Muscle of leg (tissue), 9 donors: ENCODE results near the gene MORC1. TPM values are rescaled to one million over a fixed set of nuclear protein-coding genes. Genes with fewer than 3 reads are reported as not detected.

Experiments
- polyA plus RNA-seq, 8 donors: library from polyadenylated mRNA; unstranded; fragments of 120-200 nt; gene quantifications; one replicate each; pipeline versions ENCODE4 v1.2.1 to v1.2.3, GENCODE V29; 2013; ENCODE audit warnings: inconsistent platforms in 1 of 8, low replicate concordance in 1 of 8; ENCODE audit not compliant: insufficient read length in 8 of 8, insufficient read depth in 1 of 8
- total RNA-seq: library from RNA; stranded (reverse); fragments of 120-200 nt; gene quantifications from one replicate; pipeline ENCODE4 v1.2.4, GENCODE V29; 2013

Gene MORC1
- total and polyA plus RNA-seq, 9 donors = not detected

Other genes starting within 250 kb of the MORC1 start
- not detected for gene GUCA1C, start 164.3 kb downstream of the MORC1 start, total RNA-seq
- not detected for gene GUCA1C, start 164.3 kb downstream of the MORC1 start, polyA plus RNA-seq
- gene C3orf85, start 18.6 kb upstream of the MORC1 start, total RNA-seq = not detected
- 1 to 10 TPM in 2 of 8 donors, not detected in 6; 1.3 to 3.8 TPM for gene C3orf85, start 18.6 kb upstream of the MORC1 start, polyA plus RNA-seq
- not detected for gene DPPA2, start 198.4 kb upstream of the MORC1 start, total RNA-seq
- under 1 TPM in 1 of 8 donors, not detected in 7; 0.15 TPM for gene DPPA2, start 198.4 kb upstream of the MORC1 start, polyA plus RNA-seq
- gene DPPA4, start 219.4 kb upstream of the MORC1 start, total RNA-seq = 0.58 TPM
- gene DPPA4, start 219.4 kb upstream of the MORC1 start, polyA plus RNA-seq = 1 to 10 TPM in 5 of 8 donors, under 1 TPM in 3; 0.70 to 2.1 (median 1.1) TPM